IMR-90 (cell line): ENCODE measurements around the gene PHETA1. TPM values are rescaled to one million over a fixed set of nuclear protein-coding genes. Genes with fewer than 3 reads are reported as not detected.

Experiments used
- ATAC-seq: fragments of 200-7000 bp; cut with Tn5 transposase; 2 replicates; pipeline ENCODE4 v1.9.1; 2020; ENCODE audit warnings: low read depth, mild to moderate bottlenecking, moderate library complexity
- BruUV-seq: library from RNA; stranded (reverse); fragments of 400-500 nt; replicated peaks from 2 replicates; lab custom pipeline; 2021; lab: Mats Ljungman, UMichigan
- CTCF ChIA-PET: fragments of 300-600 bp; formaldehyde crosslinking; extraction: SDS; loops from one replicate; lab custom pipeline; 2021; ENCODE audit warnings: antibody characterized with exemption; lab: Yijun Ruan, JAX
- POLR2A ChIA-PET: fragments of 300-600 bp; sonication (Branson Sonifier 250); formaldehyde crosslinking; loops from one replicate; lab custom pipeline; 2022; ENCODE audit warnings: antibody characterized with exemption; ENCODE audit not compliant: unreplicated experiment; lab: Charles Lee
- DNase-seq: peaks from one replicate; pipeline ENCODE4 v3.0.0; 2013
- H2AFZ ChIP-seq: replicated peaks from 2 replicates; pipeline ENCODE3; 2013; ENCODE audit warnings: low read length, mild to moderate bottlenecking; ENCODE audit not compliant: poor library complexity
- H2AK5ac ChIP-seq: 2 replicates; pipeline ENCODE4 v1.6.1; 2013; ENCODE audit warnings: low read depth, low read length, inconsistent platforms
- H2AK9ac ChIP-seq: replicated peaks from 2 replicates; pipeline ENCODE3; 2013; ENCODE audit warnings: mild to moderate bottlenecking, low read depth, low read length, moderate library complexity; ENCODE audit not compliant: poor library complexity
- H2BK120ac ChIP-seq: 2 replicates; pipeline ENCODE4 v1.6.1; 2013; ENCODE audit warnings: low read depth, low read length, inconsistent platforms
- H2BK15ac ChIP-seq: 3 replicates; pipeline ENCODE4 v1.6.1; 2013; ENCODE audit warnings: low read depth, low read length, inconsistent platforms
- H2BK20ac ChIP-seq: 2 replicates; pipeline ENCODE4 v1.6.1; 2013; ENCODE audit warnings: low read depth, mild to moderate bottlenecking, inconsistent platforms, low read length, moderate library complexity
- H2BK5ac ChIP-seq: 2 replicates; pipeline ENCODE4 v1.6.1; 2013; ENCODE audit warnings: mild to moderate bottlenecking, low read depth, low read length, inconsistent platforms; ENCODE audit not compliant: poor library complexity, severe bottlenecking
- H3K14ac ChIP-seq: replicated peaks from 2 replicates; pipeline ENCODE4 v1.6.1; 2013; ENCODE audit warnings: low read depth, low read length, inconsistent platforms
- H3K18ac ChIP-seq: 2 replicates; pipeline ENCODE4 v1.6.1; 2013; ENCODE audit warnings: low read depth, low read length, control low read depth
- H3K23ac ChIP-seq: 2 replicates; pipeline ENCODE4 v1.6.1; 2013; ENCODE audit warnings: low read depth, low read length, inconsistent platforms
- H3K27ac ChIP-seq: 2 replicates; pipeline ENCODE4 v1.5.1; 2013; ENCODE audit warnings: mild to moderate bottlenecking, control low read depth, low read length; ENCODE audit not compliant: insufficient read depth
- H3K27me3 ChIP-seq: 2 replicates; pipeline ENCODE4 v1.6.1; 2013; ENCODE audit warnings: low read length; ENCODE audit not compliant: control insufficient read depth, insufficient read depth
- H3K36me3 ChIP-seq: 2 replicates; pipeline ENCODE4 v1.6.1; 2013; ENCODE audit warnings: low read length, mixed read lengths; ENCODE audit not compliant: control insufficient read depth, insufficient read depth
- H3K4ac ChIP-seq: 2 replicates; pipeline ENCODE4 v1.6.1; 2013; ENCODE audit warnings: low read depth, low read length, inconsistent platforms
- H3K4me1 ChIP-seq: 2 replicates; pipeline ENCODE4 v1.6.1; 2013; ENCODE audit warnings: low read length, mixed read lengths; ENCODE audit not compliant: control insufficient read depth, insufficient read depth
- H3K4me2 ChIP-seq: 2 replicates; pipeline ENCODE4 v1.6.1; 2013; ENCODE audit warnings: low read depth, mild to moderate bottlenecking, control low read depth, low read length, moderate library complexity
- H3K4me3 ChIP-seq: 2 replicates; pipeline ENCODE4 v1.5.1; 2013; ENCODE audit warnings: low read depth, mild to moderate bottlenecking, control low read depth, low read length, moderate library complexity; ENCODE audit not compliant: insufficient read depth
- H3K56ac ChIP-seq: 2 replicates; pipeline ENCODE4 v1.6.1; 2013; ENCODE audit warnings: low read length, inconsistent platforms; ENCODE audit not compliant: insufficient read depth; ENCODE audit errors: extremely low read depth
- H3K79me1 ChIP-seq, 2 experiments: 2 replicates each; pipeline ENCODE4 v1.6.1; 2013; ENCODE audit warnings: low read length in 2 of 2, inconsistent platforms in 1 of 2, low read depth in 1 of 2
- H3K9ac ChIP-seq: 2 replicates; pipeline ENCODE4 v1.6.1; 2013; ENCODE audit warnings: low read depth, low read length, control low read depth
- H3K9me1 ChIP-seq: 2 replicates; pipeline ENCODE4 v1.6.1; 2013; ENCODE audit warnings: low read length, inconsistent platforms; ENCODE audit not compliant: insufficient read depth
- H3K9me3 ChIP-seq: 2 replicates; pipeline ENCODE4 v1.6.1; 2013; ENCODE audit warnings: low read length; ENCODE audit not compliant: control insufficient read depth, insufficient read depth
- H4K20me1 ChIP-seq: 2 replicates; pipeline ENCODE4 v1.6.1; 2013; ENCODE audit warnings: low read length, inconsistent platforms; ENCODE audit not compliant: insufficient read depth
- H4K5ac ChIP-seq: 2 replicates; pipeline ENCODE4 v1.6.1; 2013; ENCODE audit warnings: mild to moderate bottlenecking, low read depth, low read length, control low read depth
- H4K8ac ChIP-seq, 2 experiments: 2 replicates each; pipeline ENCODE4 v1.6.1; 2013; ENCODE audit warnings: low read depth in 2 of 2, low read length in 2 of 2, control low read depth in 1 of 2, inconsistent platforms in 1 of 2
- H4K91ac ChIP-seq: 2 replicates; pipeline ENCODE4 v1.6.1; 2013; ENCODE audit warnings: low read depth, low read length, inconsistent platforms; ENCODE audit not compliant: insufficient read depth
- BHLHE40 ChIP-seq: fragments of 150-350 bp; IDR thresholded peaks from 2 replicates; pipeline ENCODE4 v1.6.1; 2016; ENCODE audit warnings: mild to moderate bottlenecking, low read depth, low read length
- CEBPB ChIP-seq: IDR thresholded peaks from 2 replicates; pipeline ENCODE4 v1.6.1; 2012; ENCODE audit warnings: low read depth, low read length, improper control_type of control experiment
- CHD1 ChIP-seq: IDR thresholded peaks from 2 replicates; pipeline ENCODE4 v1.6.1; 2012; ENCODE audit warnings: low read depth, low read length, improper control_type of control experiment
- FOS ChIP-seq: fragments of 150-350 bp; IDR thresholded peaks from 2 replicates; pipeline ENCODE4 v1.6.1; 2016; ENCODE audit warnings: low read depth, low read length
- MAFK ChIP-seq: IDR thresholded peaks from 2 replicates; pipeline ENCODE4 v1.6.1; 2012; ENCODE audit warnings: low read depth, low read length, improper control_type of control experiment
- MAZ ChIP-seq: IDR thresholded peaks from 2 replicates; pipeline ENCODE4 v1.6.1; 2012; ENCODE audit warnings: low read depth, mild to moderate bottlenecking, low read length, improper control_type of control experiment, moderate library complexity, borderline replicate concordance
- MXI1 ChIP-seq: IDR thresholded peaks from 2 replicates; pipeline ENCODE4 v1.6.1; 2012; ENCODE audit warnings: low read depth, mild to moderate bottlenecking, low read length, moderate library complexity, borderline replicate concordance
- NFE2L2 ChIP-seq: fragments of 150-350 bp; IDR thresholded peaks from 2 replicates; pipeline ENCODE4 v1.6.1; 2016; ENCODE audit warnings: low read depth, mild to moderate bottlenecking, low read length
- POLR2A ChIP-seq: IDR thresholded peaks from 2 replicates; pipeline ENCODE4 v1.6.1; 2012; ENCODE audit warnings: mild to moderate bottlenecking, low read depth, low read length
- RAD21 ChIP-seq: IDR thresholded peaks from 2 replicates; pipeline ENCODE4 v1.6.1; 2012; ENCODE audit warnings: low read length, improper control_type of control experiment
- RCOR1 ChIP-seq: IDR thresholded peaks from 2 replicates; pipeline ENCODE4 v1.6.1; 2012; ENCODE audit warnings: mild to moderate bottlenecking, low read length, improper control_type of control experiment; ENCODE audit not compliant: insufficient replicate concordance
- RFX5 ChIP-seq: IDR thresholded peaks from 2 replicates; pipeline ENCODE4 v1.8.0; 2012; ENCODE audit warnings: low read depth, mild to moderate bottlenecking, low read length, moderate library complexity
- SMC3 ChIP-seq: fragments of 150-350 bp; IDR thresholded peaks from 2 replicates; pipeline ENCODE4 v1.6.1; 2016; ENCODE audit warnings: low read depth, mild to moderate bottlenecking, antibody characterized with exemption, low read length, moderate library complexity
- WGBS, 2 experiments: methylation state at CpG; one replicate each; pipeline versions ENCODE4 v1.1.5 to v1.1.7; 2013; ENCODE audit warnings: missing lambda C conversion rate in 2 of 2; ENCODE audit not compliant: insufficient read length in 1 of 2; ENCODE audit errors: extremely low coverage in 2 of 2; 5-methylcytosine and 5-hydroxymethylcytosine counted together
- dilution Hi-C: fragments of 300-500 bp; cut with HindIII; formaldehyde crosslinking; loops from one replicate; pipeline ENCODE4 v1.14.3; 2018; ENCODE audit warnings: low sequenced_read_pairs; ENCODE audit not compliant: unreplicated experiment
- in situ Hi-C: fragments of 300-500 bp; cut with MboI; formaldehyde crosslinking; loops from 3 replicates; pipeline ENCODE4 v1.14.3; 2019; ENCODE audit warnings: low sequenced_read_pairs, inconsistent platforms, mixed read lengths
- intact Hi-C: fragments of 100-400 bp; cut with micrococcal nuclease; formaldehyde crosslinking; loops from 2 replicates; pipeline ENCODE4 v1.10.0; 2022
- polyA plus RNA-seq, 3 experiments: library from polyadenylated mRNA; depleted of rRNA; stranded (reverse); fragments of >200 nt; gene quantifications; 2 replicates each; pipeline ENCODE4 v1.2.3, GENCODE V29; 2012; ENCODE audit warnings: low replicate concordance in 1 of 3
- total RNA-seq: library from RNA; depleted of rRNA; stranded (reverse); fragments of >200 nt; gene quantifications from 2 replicates; pipeline ENCODE4 v1.2.3, GENCODE V29; 2012
- TF ChIP-seq, protein P1 (sequence below): fragments of 150-350 bp; IDR thresholded peaks from 2 replicates; pipeline ENCODE4 v1.6.1; 2017; ENCODE audit warnings: mild to moderate bottlenecking, antibody characterized with exemption, low read length, low read depth
- TF ChIP-seq, protein P2 (sequence below): conservative IDR thresholded peaks from 2 replicates; pipeline ENCODE4 v1.5.1; 2012; ENCODE audit warnings: mild to moderate bottlenecking, low read depth, low read length, improper control_type of control experiment
- TF ChIP-seq, protein P3 (sequence below): fragments of 150-350 bp; IDR thresholded peaks from 2 replicates; pipeline ENCODE4 v1.6.1; 2016; ENCODE audit warnings: low read depth, mild to moderate bottlenecking, low read length, moderate library complexity, borderline replicate concordance

PHETA1 gene
- total and polyA plus RNA-seq, 2 of the 4 experiments (the other 2 are of a cell fraction) = 3.2 to 6.6 TPM

DNA sequence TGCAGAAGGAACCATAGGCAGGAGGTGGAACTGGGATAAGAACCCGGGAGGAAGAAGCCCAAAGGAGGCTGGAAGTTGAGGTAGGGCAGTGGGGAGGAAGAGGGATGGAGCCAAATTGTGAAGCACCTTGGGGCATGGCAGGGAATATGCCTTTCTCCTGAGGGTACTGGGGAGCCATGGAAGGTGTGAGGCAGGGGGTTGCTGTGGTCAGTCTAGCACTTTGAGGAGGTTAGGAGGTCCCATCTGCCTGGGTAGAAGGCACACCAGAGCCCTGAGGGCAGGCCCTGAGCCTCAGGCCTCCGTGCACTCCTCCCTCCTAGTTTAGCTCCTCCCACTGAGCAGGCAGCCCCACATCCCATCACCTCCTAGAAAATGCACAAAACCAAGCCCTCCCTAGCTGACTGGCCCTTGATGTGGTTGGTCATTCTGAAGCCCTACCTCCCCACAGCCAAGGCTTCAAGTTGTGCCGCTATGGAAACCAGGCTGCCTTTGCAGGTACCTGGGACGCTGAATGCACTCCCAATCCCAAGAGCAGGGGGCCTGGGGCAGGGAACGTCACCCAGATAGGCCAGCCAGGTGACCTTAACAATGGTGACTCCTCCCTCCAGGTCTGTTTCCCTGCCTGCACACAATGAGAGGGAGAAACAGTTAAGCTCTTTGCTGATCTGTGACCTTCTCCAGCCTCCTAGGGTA, 15.1 kb downstream of the PHETA1 start:
- no peak overlapping the region for H4K5ac ChIP-seq
- no peak overlapping the region; the same call in 1 of the 2 replicates for H3K56ac ChIP-seq
- H3K9me3 ChIP-seq = peaks cover 9% of the 10 kb centered on the region
- no peaks in the 10 kb centered on the region for H3K4me1 ChIP-seq
- H3K14ac ChIP-seq = no peak overlapping the region
- no peak overlapping the region for H2AK5ac ChIP-seq
- H4K8ac ChIP-seq = no peak overlapping the region
- no peak overlapping the region for H2BK5ac ChIP-seq
- H3K36me3 ChIP-seq = no peaks in the 10 kb centered on the region
- ChIA-PET POLR2A (no interaction called here), CTCF (no interaction called here)
- ATAC-seq (no peak), DNase-seq (no peak)
- no peak overlapping the region for H2AFZ ChIP-seq
- no TSS peak for BruUV-seq
- H4K91ac ChIP-seq = no peak overlapping the region
- H4K20me1 ChIP-seq = no peaks in the 10 kb centered on the region
- no peak overlapping the region for H3K4ac ChIP-seq
- 53% methylated on average over 3 of the region's 5 CpGs; no CpG with 5 or more reads in 1 of the 2 experiments for WGBS, 2 experiments
- dilution Hi-C loops (no loop called here), in situ Hi-C loops (no loop called here), intact Hi-C loops (no loop called here)
- no peak overlapping the region for H3K23ac ChIP-seq
- H2AK9ac ChIP-seq = no peak overlapping the region
- H3K4me3 ChIP-seq = no peak overlapping the region
- no peaks in the 10 kb centered on the region for H3K79me1 ChIP-seq
- no peaks in the 10 kb centered on the region; the same call in 1 of the 2 replicates for H3K9me1 ChIP-seq
- no peak overlapping the region for H2BK120ac ChIP-seq
- no peak for TF ChIP-seq RFX5
- no peak for TF ChIP-seq POLR2A
- no peak for TF ChIP-seq SMC3
- TF ChIP-seq RCOR1 = no peak
- TF ChIP-seq MAFK = no peak
- TF ChIP-seq NFE2L2 = no peak
- TF ChIP-seq, protein P1, sequence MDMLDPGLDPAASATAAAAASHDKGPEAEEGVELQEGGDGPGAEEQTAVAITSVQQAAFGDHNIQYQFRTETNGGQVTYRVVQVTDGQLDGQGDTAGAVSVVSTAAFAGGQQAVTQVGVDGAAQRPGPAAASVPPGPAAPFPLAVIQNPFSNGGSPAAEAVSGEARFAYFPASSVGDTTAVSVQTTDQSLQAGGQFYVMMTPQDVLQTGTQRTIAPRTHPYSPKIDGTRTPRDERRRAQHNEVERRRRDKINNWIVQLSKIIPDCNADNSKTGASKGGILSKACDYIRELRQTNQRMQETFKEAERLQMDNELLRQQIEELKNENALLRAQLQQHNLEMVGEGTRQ = no peak
- TF ChIP-seq MXI1 = no peak
- TF ChIP-seq FOS = no peak
- no peak for TF ChIP-seq CEBPB
- TF ChIP-seq CHD1 = no peak
- TF ChIP-seq, protein P2, sequence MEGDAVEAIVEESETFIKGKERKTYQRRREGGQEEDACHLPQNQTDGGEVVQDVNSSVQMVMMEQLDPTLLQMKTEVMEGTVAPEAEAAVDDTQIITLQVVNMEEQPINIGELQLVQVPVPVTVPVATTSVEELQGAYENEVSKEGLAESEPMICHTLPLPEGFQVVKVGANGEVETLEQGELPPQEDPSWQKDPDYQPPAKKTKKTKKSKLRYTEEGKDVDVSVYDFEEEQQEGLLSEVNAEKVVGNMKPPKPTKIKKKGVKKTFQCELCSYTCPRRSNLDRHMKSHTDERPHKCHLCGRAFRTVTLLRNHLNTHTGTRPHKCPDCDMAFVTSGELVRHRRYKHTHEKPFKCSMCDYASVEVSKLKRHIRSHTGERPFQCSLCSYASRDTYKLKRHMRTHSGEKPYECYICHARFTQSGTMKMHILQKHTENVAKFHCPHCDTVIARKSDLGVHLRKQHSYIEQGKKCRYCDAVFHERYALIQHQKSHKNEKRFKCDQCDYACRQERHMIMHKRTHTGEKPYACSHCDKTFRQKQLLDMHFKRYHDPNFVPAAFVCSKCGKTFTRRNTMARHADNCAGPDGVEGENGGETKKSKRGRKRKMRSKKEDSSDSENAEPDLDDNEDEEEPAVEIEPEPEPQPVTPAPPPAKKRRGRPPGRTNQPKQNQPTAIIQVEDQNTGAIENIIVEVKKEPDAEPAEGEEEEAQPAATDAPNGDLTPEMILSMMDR = no peak
- TF ChIP-seq BHLHE40 = no peak
- TF ChIP-seq, protein P3, sequence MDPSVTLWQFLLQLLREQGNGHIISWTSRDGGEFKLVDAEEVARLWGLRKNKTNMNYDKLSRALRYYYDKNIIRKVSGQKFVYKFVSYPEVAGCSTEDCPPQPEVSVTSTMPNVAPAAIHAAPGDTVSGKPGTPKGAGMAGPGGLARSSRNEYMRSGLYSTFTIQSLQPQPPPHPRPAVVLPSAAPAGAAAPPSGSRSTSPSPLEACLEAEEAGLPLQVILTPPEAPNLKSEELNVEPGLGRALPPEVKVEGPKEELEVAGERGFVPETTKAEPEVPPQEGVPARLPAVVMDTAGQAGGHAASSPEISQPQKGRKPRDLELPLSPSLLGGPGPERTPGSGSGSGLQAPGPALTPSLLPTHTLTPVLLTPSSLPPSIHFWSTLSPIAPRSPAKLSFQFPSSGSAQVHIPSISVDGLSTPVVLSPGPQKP = no peak
- no peak for TF ChIP-seq MAZ
- TF ChIP-seq RAD21 = no peak
- no peak overlapping the region for H3K4me2 ChIP-seq
- H2BK20ac ChIP-seq = no peak overlapping the region
- H2BK15ac ChIP-seq = no peak overlapping the region
- no peak overlapping the region for H3K18ac ChIP-seq
- H3K27me3 ChIP-seq = peaks cover 2% of the 10 kb centered on the region
- H3K27ac ChIP-seq = no peak overlapping the region
- no peak overlapping the region for H3K9ac ChIP-seq
